A549 (cell line): ENCODE results near the gene ANKRD34A.

Source experiments
- CEBPB ChIP-seq, 2 experiments: fragments of >200 bp in 1 of 2; sonication (Bioruptor Twin) in 1 of 2; formaldehyde crosslinking in 1 of 2; IDR thresholded peaks; 2 replicates each; pipeline ENCODE4 v1.6.1; 2012 to 2016
- EHF ChIP-seq: fragments of 250-450 bp; sonication (Bioruptor Pico); IDR thresholded peaks from 2 replicates; pipeline ENCODE4 v1.5.0; 2020; ENCODE audit warnings: mild to moderate bottlenecking
- JUN ChIP-seq, 2 experiments: fragments of >200 bp; sonication (Bioruptor Twin); formaldehyde crosslinking; IDR thresholded peaks; 2 replicates in 1 of 2; 3 replicates in 1 of 2; pipeline ENCODE4 v1.6.1; 2016 to 2017
- NPAS2 ChIP-seq: fragments of 250-450 bp; sonication (Bioruptor Pico); IDR thresholded peaks from 2 replicates; pipeline ENCODE4 v1.8.0; 2022; ENCODE audit warnings: mild to moderate bottlenecking, moderate library complexity, borderline replicate concordance
- NR3C1 ChIP-seq: fragments of >200 bp; sonication (Bioruptor Twin); formaldehyde crosslinking; IDR thresholded peaks from 3 replicates; pipeline ENCODE4 v1.6.1; 2017
- PHF8 ChIP-seq: fragments of 200-600 bp; sonication (generic); IDR thresholded peaks from 2 replicates; pipeline ENCODE4 v1.6.1; 2016; ENCODE audit warnings: low read depth, mild to moderate bottlenecking, antibody characterized with exemption, moderate library complexity, borderline replicate concordance
- POLR2A ChIP-seq: IDR thresholded peaks from 2 replicates; pipeline ENCODE4 v1.6.1; 2012; ENCODE audit warnings: mild to moderate bottlenecking, low read length
- TF ChIP-seq, protein P1 (sequence below): fragments of >200 bp; sonication (Bioruptor Twin); formaldehyde crosslinking; IDR thresholded peaks from 3 replicates; pipeline ENCODE4 v1.5.1; 2016
- TF ChIP-seq, protein P2 (sequence below): IDR thresholded peaks from 2 replicates; pipeline ENCODE4 v1.6.1; 2012

DNA sequence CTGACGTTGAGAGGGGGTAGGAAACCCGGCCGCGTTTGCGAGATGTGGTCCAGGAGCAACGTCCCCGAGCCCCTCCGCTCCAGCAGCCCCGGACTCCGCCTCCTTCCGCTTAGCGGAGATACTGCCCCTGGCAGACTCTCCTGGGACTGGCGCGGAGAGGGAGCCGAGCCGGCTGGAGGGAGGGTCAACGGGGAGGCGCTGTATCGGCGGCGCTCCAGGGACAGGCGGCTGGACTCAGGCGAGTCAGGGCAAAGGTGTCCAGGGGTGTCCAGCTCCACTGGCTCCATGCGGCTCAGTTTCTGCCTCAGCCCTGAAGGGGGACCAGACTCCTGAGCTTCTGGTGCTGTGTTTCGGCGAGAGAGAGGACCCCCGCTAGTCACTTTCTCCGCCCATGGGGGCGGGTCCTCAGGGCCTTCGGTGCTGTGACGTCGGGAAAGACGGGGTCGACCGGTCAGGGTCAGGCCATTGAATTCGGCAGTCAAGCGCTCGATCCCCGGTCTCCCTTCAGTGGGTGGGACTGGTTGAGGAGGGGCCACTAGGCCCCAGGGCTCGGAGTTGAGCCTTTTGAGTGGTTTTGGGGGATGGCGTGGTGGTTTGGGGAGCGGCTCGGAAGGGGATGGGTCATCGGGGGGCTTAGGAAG is 3.8 kb downstream of the ANKRD34A start:
- peak; percentile 63 for TF ChIP-seq POLR2A
- TF ChIP-seq, protein P1, sequence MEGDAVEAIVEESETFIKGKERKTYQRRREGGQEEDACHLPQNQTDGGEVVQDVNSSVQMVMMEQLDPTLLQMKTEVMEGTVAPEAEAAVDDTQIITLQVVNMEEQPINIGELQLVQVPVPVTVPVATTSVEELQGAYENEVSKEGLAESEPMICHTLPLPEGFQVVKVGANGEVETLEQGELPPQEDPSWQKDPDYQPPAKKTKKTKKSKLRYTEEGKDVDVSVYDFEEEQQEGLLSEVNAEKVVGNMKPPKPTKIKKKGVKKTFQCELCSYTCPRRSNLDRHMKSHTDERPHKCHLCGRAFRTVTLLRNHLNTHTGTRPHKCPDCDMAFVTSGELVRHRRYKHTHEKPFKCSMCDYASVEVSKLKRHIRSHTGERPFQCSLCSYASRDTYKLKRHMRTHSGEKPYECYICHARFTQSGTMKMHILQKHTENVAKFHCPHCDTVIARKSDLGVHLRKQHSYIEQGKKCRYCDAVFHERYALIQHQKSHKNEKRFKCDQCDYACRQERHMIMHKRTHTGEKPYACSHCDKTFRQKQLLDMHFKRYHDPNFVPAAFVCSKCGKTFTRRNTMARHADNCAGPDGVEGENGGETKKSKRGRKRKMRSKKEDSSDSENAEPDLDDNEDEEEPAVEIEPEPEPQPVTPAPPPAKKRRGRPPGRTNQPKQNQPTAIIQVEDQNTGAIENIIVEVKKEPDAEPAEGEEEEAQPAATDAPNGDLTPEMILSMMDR: no peak; the same call in 2 of the 3 replicates
- no peak for TF ChIP-seq CEBPB (IDR thresholded peaks at IDR 0.05)
- TF ChIP-seq NR3C1: no peak
- TF ChIP-seq, protein P2, sequence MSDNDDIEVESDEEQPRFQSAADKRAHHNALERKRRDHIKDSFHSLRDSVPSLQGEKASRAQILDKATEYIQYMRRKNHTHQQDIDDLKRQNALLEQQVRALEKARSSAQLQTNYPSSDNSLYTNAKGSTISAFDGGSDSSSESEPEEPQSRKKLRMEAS: 0 out of 2 replicates have a peak, but pooled peaks have one; percentile 17
- no peak for TF ChIP-seq NPAS2 (CRISPR knock-in tag)
- TF ChIP-seq JUN (IDR thresholded peaks at IDR 0.05): peak in 1 of 2 experiments; percentile 55; a peak in 1 of 5 replicates
- peak; percentile 36 for TF ChIP-seq PHF8
- no peak for TF ChIP-seq EHF (CRISPR knock-in tag)
